GM12873 (cell line): ENCODE results near the gene FAM3B.

Experiments
- TF ChIP-seq, protein P1 (sequence below): IDR thresholded peaks from 2 replicates; pipeline ENCODE4 v1.5.1; 2012; ENCODE audit warnings: low read depth, mild to moderate bottlenecking, moderate library complexity, low read length, control low read depth; ENCODE audit not compliant: insufficient read depth; ENCODE audit errors: missing control alignments

Gene FAM3B

DNA sequence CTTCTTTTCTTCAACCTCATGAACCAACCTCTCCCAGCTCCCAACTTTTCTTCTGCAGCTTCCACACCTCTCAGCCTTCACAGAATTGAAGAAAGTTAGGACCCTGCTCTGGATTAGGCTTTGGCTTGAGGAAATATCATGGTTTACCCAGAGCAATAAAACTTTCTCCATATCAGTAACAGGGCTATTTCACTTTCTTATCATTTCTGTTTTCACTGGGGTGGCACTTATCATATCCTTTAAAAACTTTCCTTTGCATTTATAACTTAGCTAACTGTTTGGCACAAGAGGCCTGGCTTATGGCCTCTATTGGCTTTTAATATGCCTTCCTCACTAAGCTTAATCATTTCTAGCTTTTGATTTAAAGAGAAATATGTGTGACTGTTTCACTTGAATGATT is 9.4 kb upstream of the FAM3B start:
- TF ChIP-seq, protein P1, sequence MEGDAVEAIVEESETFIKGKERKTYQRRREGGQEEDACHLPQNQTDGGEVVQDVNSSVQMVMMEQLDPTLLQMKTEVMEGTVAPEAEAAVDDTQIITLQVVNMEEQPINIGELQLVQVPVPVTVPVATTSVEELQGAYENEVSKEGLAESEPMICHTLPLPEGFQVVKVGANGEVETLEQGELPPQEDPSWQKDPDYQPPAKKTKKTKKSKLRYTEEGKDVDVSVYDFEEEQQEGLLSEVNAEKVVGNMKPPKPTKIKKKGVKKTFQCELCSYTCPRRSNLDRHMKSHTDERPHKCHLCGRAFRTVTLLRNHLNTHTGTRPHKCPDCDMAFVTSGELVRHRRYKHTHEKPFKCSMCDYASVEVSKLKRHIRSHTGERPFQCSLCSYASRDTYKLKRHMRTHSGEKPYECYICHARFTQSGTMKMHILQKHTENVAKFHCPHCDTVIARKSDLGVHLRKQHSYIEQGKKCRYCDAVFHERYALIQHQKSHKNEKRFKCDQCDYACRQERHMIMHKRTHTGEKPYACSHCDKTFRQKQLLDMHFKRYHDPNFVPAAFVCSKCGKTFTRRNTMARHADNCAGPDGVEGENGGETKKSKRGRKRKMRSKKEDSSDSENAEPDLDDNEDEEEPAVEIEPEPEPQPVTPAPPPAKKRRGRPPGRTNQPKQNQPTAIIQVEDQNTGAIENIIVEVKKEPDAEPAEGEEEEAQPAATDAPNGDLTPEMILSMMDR = no peak

- TF ChIP-seq, protein P1 = no peak
These were observed 875 bp upstream of the FAM3B start for GRCh38 chr21:41315726-41316125.

GRCh38 chr21:41317063-41317392 is 427 bp downstream of the FAM3B start:
- TF ChIP-seq, protein P1 = no peak

DNA sequence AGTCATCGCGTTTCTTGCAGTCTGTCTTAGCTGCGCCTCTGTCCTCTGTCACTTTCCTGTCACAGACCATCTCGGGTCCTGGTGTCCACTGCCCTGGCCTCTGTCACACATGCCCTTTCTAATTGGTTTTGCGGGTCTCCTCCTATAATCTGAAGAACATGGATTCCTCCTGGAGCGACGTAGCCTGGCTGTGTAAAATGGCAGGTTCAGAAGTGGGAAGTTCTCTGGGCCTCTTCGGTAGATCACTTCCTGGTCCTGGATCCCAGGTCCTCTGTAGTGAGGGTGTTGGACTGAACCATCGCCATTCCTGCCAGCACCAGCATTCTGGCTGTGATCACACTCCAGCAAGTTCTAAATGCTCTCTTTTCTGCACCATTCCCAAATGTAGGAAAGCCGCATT is 857 bp downstream of the FAM3B start:
- TF ChIP-seq, protein P1 = no peak

DNA sequence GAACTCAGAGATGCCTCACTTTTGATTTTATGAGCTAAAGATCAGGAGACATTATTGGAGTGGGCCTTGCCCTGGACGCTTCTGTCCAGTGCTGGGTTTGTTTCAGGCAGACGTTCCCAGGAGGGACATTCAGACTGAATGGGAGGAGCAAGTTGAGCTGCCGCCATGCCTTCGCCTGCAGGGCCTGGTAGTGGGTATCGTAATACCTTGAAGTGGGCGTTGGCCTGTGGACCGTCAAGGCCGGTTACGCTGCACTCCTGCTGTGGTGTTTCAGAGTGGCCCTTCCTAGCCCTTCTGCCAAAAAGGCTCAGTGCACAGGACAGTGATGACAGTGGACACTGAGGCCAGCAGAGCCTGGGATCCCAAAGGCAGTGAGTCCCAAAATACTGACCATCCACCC is 1.6 kb downstream of the FAM3B start:
- TF ChIP-seq, protein P1 = no peak

GRCh38 chr21:41319273-41319672 is 2.7 kb downstream of the FAM3B start:
- TF ChIP-seq, protein P1 = no peak

GRCh38 chr21:41321211-41321907 is 4.8 kb downstream of the FAM3B start:
- TF ChIP-seq, protein P1 = no peak

DNA sequence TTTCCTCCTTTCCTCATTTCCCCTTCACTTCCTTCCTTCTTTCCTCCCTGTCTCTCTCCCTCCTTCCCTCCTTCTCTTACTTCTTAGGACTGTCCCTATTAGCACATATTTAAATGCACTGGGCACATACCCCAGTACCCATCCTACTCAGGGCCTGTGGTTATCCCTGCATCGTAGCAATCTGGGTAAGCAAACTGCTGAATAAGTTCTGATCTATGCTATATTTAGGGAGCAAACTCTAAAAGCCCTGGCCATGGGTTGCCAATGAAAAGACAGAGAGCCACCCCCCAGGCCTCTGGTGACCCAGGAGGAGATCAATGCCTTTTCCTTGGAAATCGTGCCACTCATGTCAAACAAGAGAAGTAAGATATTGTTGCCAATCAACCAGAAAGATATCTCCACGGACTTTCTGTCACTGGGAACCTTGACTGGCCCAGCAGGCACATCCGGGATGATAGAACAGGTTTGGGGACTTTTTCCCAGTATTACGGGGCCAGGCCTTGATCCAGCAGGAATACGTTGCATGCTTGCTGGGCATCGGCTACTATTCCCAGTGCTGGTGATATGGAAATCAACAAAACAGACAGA is 5.4 kb downstream of the FAM3B start:
- TF ChIP-seq, protein P1 = no peak
